HG02852 (cell line): Measurements from ENCODE around the gene HLA-B.
"Not testable (repeated sequence)": the region's sequence is repeated elsewhere in the genome, so short reads cannot be mapped to it uniquely, and the experiment has no call there.

Source experiments
- ATAC-seq: cut with Tn5 transposase; IDR thresholded peaks from one replicate; pipeline ENCODE4 v1.9.1; 2021; ENCODE audit warnings: mild to moderate bottlenecking, moderate library complexity; ENCODE audit not compliant: unreplicated experiment

Gene HLA-B

DNA sequence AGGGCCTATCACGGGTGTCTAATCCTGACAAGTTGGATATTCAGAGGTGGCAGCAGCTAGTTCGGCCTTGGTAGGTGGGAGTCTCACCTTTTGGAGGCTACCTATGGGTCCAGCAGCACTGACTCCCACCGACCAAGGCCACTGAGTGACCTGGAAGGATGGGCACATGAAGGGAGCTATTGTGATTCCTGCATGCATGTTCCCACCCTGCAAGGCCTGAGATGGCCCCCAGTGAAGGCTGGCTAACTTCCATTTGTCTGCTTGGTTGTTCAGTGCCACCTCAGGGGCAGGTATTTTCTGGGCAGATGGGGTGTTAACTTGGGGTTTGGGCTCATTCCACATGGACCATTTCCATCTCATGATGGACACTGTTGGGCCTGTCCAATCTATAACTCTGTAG, 28.1 kb upstream of the HLA-B start:
- ATAC-seq, result no peak

GRCh38 chr6:31383149-31383548, 26.2 kb upstream of the HLA-B start:
- ATAC-seq, result no peak

DNA sequence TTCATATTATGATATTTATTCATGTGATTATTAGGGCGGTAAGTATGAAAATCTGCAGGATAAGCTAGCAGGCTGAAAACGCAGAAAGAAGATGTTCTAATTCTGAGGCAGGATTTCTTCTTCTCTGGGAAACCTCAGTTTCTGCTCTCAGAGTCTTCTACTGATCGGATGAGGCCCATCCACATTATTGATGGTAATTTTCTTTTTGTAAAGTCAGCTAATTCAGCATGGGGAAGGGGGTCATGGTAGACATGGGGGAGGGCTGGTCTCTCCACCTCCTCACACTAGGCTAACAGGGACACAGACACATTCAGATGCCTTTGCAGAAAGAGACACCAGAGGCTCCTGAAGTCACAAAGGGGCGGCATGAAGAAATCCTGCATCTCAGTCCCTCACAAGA, 24.7 kb upstream of the HLA-B start:
- no peak for ATAC-seq

DNA sequence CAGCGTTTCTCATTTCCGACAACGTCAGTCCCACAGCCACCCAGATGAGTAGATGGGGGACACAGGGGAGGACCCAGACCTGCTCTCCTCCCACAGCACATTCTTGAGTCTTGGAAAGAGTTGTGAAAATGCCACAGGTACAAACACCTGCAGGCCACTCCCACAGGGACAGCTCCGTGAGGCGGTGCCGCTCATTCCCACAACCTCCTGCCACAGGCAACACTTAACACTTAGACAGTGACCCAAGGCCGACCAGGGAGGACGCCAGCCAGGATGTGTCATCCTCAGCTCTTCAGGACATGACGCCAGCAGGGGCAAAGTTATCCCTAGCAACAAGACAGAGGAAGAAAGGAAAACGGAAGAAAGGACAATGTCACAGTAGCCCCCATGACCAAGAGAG, 22.9 kb upstream of the HLA-B start:
- ATAC-seq, result no peak

DNA sequence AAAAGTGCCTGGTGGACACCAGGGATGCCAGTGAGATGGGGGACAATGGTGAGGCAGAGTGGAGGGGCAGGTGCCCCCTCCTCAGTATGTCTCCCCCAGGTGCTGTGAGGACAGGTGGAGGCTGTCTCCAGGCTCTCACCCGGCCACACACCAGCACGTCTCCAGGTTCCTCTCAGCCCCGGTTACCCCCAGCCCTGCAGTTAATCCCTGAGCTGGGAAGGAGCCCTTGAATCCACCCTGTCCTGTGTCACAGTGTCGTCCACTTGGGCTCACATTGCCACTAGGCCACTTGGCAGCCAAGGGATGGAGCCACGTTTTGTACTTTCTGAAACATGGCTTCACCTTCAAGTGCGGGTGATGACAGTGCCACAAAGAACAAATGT, 21.7 kb upstream of the HLA-B start:
- no peak for ATAC-seq

DNA sequence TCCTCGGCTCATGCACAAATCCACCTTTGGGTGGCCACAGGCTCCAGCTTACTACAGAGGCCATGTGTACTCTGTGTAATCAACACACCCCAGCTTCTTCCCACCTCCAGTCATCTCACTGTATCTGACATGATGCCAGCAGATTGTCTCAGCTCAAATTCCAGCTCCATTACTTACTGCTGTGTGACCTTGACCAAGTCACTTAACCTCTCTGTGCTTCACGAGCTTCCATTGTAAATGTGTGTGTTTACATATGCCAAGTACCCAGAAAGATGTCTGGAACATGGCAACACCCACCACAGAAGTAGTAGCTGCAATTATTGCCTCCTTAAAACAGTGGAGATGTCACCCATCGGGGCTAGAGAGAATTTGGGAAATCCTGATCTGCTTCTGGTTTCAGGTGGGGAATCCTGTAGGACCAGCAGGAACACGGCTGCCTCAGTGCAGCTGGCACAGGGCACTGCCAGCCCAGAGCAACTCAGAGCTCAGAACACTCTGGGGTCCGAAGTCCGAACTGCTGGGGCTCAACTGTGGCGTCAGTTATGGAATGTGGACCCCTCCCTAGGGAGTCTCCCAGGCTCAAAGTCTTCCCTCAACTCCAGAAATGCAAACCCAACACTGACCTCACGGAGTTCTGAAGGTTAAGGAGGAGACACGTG, 21.2 kb upstream of the HLA-B start:
- no peak for ATAC-seq

DNA sequence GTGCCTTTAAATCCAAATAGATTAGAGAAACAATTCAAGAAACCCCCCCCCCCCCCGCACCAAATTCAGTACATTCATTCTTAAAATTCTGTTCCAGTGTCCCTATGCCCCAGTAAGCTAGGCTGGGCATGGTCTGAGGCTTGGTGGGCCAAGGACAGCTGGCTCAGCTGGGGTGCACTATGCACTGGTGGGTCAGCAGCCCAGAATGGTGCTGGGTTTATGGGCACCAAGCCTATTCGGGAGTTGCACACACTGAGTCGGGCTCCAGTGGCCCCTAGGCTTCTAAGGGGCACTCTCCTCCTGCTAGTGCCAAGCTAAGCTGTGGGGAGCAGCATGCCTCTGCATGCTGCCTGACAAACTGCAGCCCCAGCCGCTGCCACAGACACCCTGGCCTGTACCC, 20.1 kb upstream of the HLA-B start:
- ATAC-seq, result no peak

GRCh38 chr6:31375699-31376098, 18.7 kb upstream of the HLA-B start:
- no peak for ATAC-seq

- not testable (repeated sequence) for ATAC-seq
Observed at GRCh38 chr6:31374118-31374517, 17.1 kb upstream of the HLA-B start.

DNA sequence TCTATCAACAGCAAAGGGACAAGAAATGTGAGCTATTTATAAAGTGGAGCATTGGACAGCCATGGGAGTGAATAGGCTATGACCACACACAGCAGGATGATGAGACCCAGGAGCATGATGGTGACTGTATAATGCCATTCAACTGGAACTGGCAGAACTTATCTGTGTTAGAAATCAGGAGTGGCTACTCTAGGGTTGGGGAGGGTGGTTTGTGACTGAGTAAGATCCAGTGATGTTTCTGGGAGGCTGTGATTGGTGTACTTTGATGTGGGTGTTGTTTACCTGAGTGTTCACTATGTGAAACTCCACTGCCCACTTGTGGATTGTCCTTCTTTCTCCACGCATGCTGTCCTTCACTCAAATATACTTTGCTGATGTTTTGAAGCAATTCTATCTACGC, 11.5 kb upstream of the HLA-B start:
- no peak for ATAC-seq

GRCh38 chr6:31366693-31367470, 9.9 kb upstream of the HLA-B start:
- peak; percentile 52 for ATAC-seq

GRCh38 chr6:31365864-31366263, 8.9 kb upstream of the HLA-B start:
- ATAC-seq, result no peak

- ATAC-seq, result no peak
Observed at GRCh38 chr6:31363811-31364210, 6.8 kb upstream of the HLA-B start.

DNA sequence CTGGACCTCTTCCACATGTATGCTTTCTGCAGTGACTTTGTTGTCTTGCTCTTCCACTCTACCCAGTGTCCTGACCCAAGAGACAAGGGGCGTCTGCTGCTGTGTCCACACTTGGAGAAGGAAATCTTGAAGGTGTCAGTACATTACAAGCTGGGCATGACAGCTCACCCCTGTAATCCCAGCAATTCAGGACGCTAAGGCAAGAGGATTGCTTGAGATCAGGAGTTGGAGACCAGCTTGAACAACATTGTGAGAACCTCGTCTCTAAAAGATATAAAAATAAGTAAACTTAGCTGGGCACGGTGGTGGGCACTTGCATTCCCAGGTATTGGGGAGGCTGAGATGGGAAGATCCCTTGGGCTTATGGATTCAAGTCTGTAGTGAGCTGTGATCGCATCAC, 5.8 kb upstream of the HLA-B start:
- no peak for ATAC-seq

DNA sequence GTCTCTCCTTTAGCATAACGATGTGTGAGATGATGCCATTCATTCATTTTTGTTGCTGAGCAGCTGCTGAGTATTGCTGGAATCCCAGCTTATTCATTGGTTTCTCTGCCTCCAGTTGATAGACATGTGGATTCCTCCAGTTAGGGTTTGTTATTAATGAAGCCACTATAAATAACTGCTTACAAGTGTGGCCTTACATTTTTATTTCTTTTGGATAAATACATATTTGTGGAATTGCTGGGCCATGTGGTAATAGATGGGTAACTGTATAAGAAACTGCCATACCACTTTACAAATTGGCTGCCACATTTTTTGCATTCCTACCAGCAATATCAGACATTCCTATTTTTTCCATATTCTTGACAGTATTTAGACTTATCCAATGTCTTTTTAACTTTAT, 2.6 kb upstream of the HLA-B start:
- no peak for ATAC-seq

- ATAC-seq, result no peak
Observed at GRCh38 chr6:31358302-31358701, 1.3 kb upstream of the HLA-B start.

- no peak for ATAC-seq
Observed at GRCh38 chr6:31357886-31358285, 907 bp upstream of the HLA-B start.

DNA sequence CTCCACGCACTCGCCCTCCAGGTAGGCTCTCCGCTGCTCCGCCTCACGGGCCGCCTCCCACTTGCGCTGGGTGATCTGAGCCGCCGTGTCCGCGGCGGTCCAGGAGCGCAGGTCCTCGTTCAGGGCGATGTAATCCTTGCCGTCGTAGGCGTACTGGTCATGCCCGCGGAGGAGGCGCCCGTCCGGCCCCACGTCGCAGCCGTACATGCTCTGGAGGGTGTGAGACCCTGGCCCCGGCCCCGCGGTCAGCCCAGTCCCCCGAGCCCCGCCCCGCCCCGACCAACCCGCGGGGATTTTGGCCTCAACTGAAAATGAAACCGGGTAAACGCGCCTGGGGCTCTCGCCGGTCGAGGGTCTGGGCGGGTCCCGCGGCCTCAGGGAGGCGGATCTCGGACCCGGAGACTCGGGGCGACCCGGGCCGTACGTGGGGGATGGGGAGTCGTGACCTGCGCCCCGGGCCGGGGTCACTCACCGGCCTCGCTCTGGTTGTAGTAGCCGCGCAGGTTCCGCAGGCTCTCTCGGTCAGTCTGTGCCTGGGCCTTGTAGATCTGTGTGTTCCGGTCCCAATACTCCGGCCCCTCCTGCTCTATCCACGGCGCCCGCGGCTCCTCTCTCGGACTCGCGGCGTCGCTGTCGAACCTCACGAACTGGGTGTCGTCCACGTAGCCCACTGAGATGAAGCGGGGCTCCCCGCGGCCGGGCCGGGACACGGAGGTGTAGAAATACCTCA, 598 bp downstream of the HLA-B start:
- peak; percentile 3 for ATAC-seq

DNA sequence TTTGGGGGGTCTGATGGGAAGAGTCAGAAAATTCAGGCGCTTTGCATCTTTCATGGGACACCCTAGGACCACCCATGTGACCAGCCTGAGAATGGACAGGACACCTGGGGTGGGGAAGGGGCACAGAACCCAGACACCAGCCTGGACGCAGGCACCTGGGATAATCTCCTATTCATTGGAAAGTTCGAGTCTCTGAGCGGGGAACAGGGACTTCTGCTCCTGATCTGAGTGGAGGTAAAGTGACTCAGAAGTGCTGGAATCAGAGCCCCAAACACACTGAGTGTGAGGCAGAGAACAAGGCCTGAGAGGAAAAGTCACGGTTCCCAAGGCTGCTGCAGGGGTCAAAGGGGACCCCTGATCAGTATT, 1.4 kb downstream of the HLA-B start:
- no peak for ATAC-seq

- ATAC-seq, result no peak
Observed at GRCh38 chr6:31354864-31355582, 2.0 kb downstream of the HLA-B start.

GRCh38 chr6:31354158-31354863, 2.7 kb downstream of the HLA-B start:
- no peak for ATAC-seq
